Uterus (tissue), 2 donors: Measurements from ENCODE around the gene YPEL4.

Experiments used
- CTCF ChIP-seq, 4 experiments: fragments of 200-600 bp in 2 of 4; fragments of 450-650 bp in 2 of 4; sonication (generic) in 2 of 4; IDR thresholded peaks; one replicate each; pipeline ENCODE4 v1.5.1; 2016 to 2019; ENCODE audit warnings: antibody characterized with exemption in 4 of 4, mild to moderate bottlenecking in 2 of 4, moderate library complexity in 1 of 4
- POLR2A ChIP-seq, 2 donors: fragments of 450-650 bp; IDR thresholded peaks; one replicate each; pipeline ENCODE4 v1.6.1; 2016; ENCODE audit warnings: antibody characterized with exemption in 2 of 2, mild to moderate bottlenecking in 1 of 2, moderate library complexity in 1 of 2

- TF ChIP-seq CTCF (IDR thresholded peaks at IDR 0.05) (no peak), POLR2A (IDR thresholded peaks at IDR 0.05) (no peak)
These were observed 52.2 kb downstream of the YPEL4 start, which contains the start of gene SERPING1 for GRCh38 chr11:57597461-57597915.
